SJSA1 (cell line): Measurements from ENCODE around the gene NHEJ1. TPM values are rescaled to one million over a fixed set of nuclear protein-coding genes. Genes with fewer than 3 reads are reported as not detected.
A peak's percentile ranks its signal among the peaks of the same experiment; 100 is the strongest.

Experiments used
- DNase-seq, 2 experiments: peaks; one replicate each; pipeline ENCODE4 v3.0.0-alpha.2; 2015 to 2020; ENCODE audit warnings: low spot score in 2 of 2, low read depth in 1 of 2
- H3K27ac ChIP-seq: fragments of 250-450 bp; sonication (Bioruptor Pico); 2 replicates; pipeline ENCODE4 v1.5.1; 2020; ENCODE audit warnings: mild to moderate bottlenecking, moderate library complexity
- H3K27me3 ChIP-seq: fragments of 250-450 bp; sonication (Bioruptor Pico); replicated peaks from 2 replicates; pipeline ENCODE4 v1.5.1; 2020; ENCODE audit warnings: mild to moderate bottlenecking, moderate library complexity
- H3K36me3 ChIP-seq: fragments of 250-450 bp; sonication (Bioruptor Pico); 2 replicates; pipeline ENCODE4 v1.5.1; 2020; ENCODE audit warnings: mild to moderate bottlenecking
- H3K4me1 ChIP-seq: fragments of 250-450 bp; sonication (Bioruptor Pico); replicated peaks from 2 replicates; pipeline ENCODE4 v1.6.1; 2021; ENCODE audit warnings: mild to moderate bottlenecking
- H3K4me3 ChIP-seq: fragments of 250-450 bp; sonication (Bioruptor Pico); 2 replicates; pipeline ENCODE4 v1.5.1; 2020; ENCODE audit warnings: mild to moderate bottlenecking
- H3K9me3 ChIP-seq: fragments of 250-450 bp; sonication (Bioruptor Pico); replicated peaks from 2 replicates; pipeline ENCODE4 v1.5.1; 2020; ENCODE audit warnings: mild to moderate bottlenecking
- total RNA-seq: library from RNA; depleted of rRNA; stranded (reverse); fragments of >200 nt; shearing (Covaris generic); gene quantifications from 2 replicates; pipeline ENCODE4 v1.2.3, GENCODE V29; 2014

Gene NHEJ1
- total RNA-seq, 1 experiment from 2014 or later, result 15.4 TPM

DNA sequence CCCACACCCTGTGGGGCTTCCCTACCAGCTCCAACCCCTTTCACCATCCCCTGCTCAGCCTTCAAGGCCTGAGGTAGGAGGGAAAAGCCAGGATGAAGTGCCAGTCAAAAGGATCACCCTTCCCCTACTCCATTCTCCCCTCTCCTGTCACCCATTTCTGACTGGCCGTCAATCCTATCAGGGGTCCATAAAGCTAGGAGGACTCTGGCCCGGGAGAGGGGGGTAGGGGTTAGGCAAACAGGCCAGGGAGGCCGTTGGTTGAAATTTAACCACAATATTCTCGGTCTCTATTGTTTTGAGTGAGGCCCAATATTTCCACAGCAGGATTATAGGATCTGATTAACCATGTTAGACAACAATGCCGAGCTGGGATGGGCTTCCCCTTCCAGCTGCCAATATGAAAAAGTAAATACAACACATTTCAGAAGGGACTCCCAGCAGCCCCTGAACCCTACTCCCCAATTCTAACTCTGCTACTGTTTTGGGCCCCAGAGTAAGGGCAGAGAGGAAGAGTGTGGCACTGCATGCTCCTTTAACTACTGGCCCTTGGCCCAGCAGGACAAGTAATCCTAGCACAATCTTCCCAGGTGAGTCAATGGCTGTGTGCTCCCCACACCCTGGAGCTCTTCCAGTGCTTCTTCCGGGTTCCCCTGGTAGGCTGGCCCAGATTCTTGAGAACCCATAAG, 89.3 kb downstream of the NHEJ1 start:
- no peak overlapping the region for H3K4me3 ChIP-seq
- H3K27ac ChIP-seq, result no peak overlapping the region
- peaks cover 9% of the 10 kb centered on the region for H3K27me3 ChIP-seq
- 0 out of 2 replicates have a peak, but pooled peaks cover 3% of the 10 kb centered on the region for H3K36me3 ChIP-seq
- no peaks in the 10 kb centered on the region for H3K9me3 ChIP-seq
- no peaks in the 10 kb centered on the region for H3K4me1 ChIP-seq
- no peak for DNase-seq

- Histone ChIP-seq H3K4me1 (no peaks in the 10 kb centered on the region), H3K9me3 (no peaks in the 10 kb centered on the region)
Measured at GRCh38 chr2:219065484-219065883, 95.1 kb downstream of the NHEJ1 start.

DNA sequence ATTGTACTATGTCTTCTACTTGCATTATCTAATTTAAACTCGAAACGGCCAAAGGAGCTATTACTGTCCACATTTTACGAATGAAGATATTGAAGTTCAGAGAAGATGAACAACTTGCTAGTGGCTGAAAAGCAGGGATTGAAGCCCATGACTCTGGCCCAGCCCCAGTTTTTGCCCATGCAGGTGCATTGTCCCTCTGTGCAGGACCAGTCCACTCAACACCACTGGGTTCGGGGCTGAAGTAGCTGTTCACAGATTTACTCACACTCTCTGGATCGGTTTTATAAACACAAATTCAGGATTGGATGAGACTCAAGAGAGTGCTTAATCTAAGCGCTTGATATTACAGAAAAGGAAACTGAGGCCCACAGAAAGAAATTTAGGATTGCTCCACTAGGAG, 98.5 kb downstream of the NHEJ1 start:
- DNase-seq, result no peak
- Histone ChIP-seq H3K36me3 (no peaks in the 10 kb centered on the region), H3K27me3 (peaks cover 87% of the 10 kb centered on the region), H3K4me3 (no peak overlapping the region), H3K4me1 (peaks cover 4% of the 10 kb centered on the region), H3K27ac (no peak overlapping the region), H3K9me3 (no peaks in the 10 kb centered on the region)

More at GRCh38 chr2:219065484-219065883, 95.1 kb downstream of the NHEJ1 start:
- no peak overlapping the region for H3K4me3 ChIP-seq
- H3K36me3 ChIP-seq, result no peaks in the 10 kb centered on the region
- peaks cover 57% of the 10 kb centered on the region for H3K27me3 ChIP-seq
- no peak for DNase-seq
- H3K27ac ChIP-seq, result no peak overlapping the region

- H3K27me3 ChIP-seq, result peaks cover 90% of the 10 kb centered on the region
- H3K36me3 ChIP-seq, result no peaks in the 10 kb centered on the region
- no peak within 1 kb of the TSS for H3K27ac ChIP-seq
- no peak within 1 kb of the TSS for H3K4me3 ChIP-seq
- peaks cover 4% of the 10 kb centered on the region for H3K4me1 ChIP-seq
- H3K9me3 ChIP-seq, result no peaks in the 10 kb centered on the region
- DNase-seq, result no peak
Measured at GRCh38 chr2:219060821-219061791, 99.5 kb downstream of the NHEJ1 start, which contains the start of gene IHH. TSS of gene IHH (minus strand) at chr2:219060921. CDS start at chr2:219060467, 454 bp downstream.

- Histone ChIP-seq H3K36me3 (no peaks in the 10 kb centered on the region), H3K4me1 (peaks cover 4% of the 10 kb centered on the region), H3K4me3 (no peak overlapping the region), H3K27me3 (peaks cover 92% of the 10 kb centered on the region), H3K9me3 (no peaks in the 10 kb centered on the region), H3K27ac (no peak overlapping the region)
- DNase-seq, result no peak
Measured at GRCh38 chr2:219059725-219060682, 100.6 kb downstream of the NHEJ1 start.

- H3K9me3 ChIP-seq, result no peaks in the 10 kb centered on the region
- no peak overlapping the region for H3K4me3 ChIP-seq
- H3K4me1 ChIP-seq, result peaks cover 4% of the 10 kb centered on the region
- H3K36me3 ChIP-seq, result no peaks in the 10 kb centered on the region
- no peak for DNase-seq
- H3K27ac ChIP-seq, result no peak overlapping the region
- H3K27me3 ChIP-seq, result peaks cover 92% of the 10 kb centered on the region
Measured at GRCh38 chr2:219059375-219059724, 101.3 kb downstream of the NHEJ1 start.

DNA sequence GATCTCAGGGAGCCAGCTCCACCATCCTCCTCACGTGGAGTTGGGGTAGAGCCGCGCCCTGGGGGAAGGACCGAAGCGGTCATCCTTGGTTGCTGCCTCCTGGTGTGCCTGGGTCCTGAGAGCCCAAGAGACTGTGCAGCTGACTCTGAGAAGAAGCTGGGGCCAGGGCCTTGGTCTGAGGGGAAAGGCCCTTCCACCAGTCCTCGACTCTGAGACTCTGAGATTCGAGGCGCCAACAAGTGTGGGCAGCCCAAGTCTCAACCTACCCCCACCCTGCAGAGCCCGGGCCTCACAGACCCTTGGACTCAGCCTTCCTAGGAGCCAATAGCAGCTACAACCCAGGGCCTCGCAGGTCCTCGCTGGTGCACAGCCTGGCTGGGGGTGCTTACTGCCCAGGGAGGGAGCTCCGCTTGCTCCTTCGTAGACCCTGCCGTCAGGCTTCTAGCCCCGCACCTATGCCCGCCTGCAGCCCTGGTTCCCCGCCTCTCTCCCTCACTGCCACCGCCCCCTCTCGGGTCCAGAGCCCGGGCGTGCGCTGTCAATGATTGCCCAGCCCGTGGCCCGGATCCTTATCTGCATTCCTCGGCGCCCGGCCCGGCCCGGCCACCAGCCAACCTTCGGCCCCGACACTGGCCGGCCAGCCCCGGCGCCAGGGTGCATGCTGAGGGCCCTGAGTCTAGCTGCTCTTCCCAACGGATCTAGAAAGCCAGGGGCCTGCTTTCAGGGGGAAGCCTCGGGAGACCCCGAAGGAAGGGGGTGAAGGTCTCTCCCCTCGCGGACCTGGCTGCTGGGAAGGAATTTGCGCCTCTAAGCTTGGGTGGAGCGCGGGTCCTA, 101.9 kb downstream of the NHEJ1 start:
- peaks cover 4% of the 10 kb centered on the region for H3K4me1 ChIP-seq
- no peaks in the 10 kb centered on the region for H3K36me3 ChIP-seq
- H3K27ac ChIP-seq, result no peak overlapping the region
- H3K9me3 ChIP-seq, result no peaks in the 10 kb centered on the region
- no peak overlapping the region for H3K4me3 ChIP-seq
- no peak for DNase-seq
- H3K27me3 ChIP-seq, result peaks cover 92% of the 10 kb centered on the region

- Histone ChIP-seq H3K4me1 (peaks cover 4% of the 10 kb centered on the region), H3K27me3 (peaks cover 91% of the 10 kb centered on the region), H3K27ac (no peak overlapping the region), H3K36me3 (no peaks in the 10 kb centered on the region), H3K4me3 (no peak overlapping the region), H3K9me3 (no peaks in the 10 kb centered on the region)
- DNase-seq, result peak; percentile 41 to 63
Measured at GRCh38 chr2:219057709-219058540, 102.7 kb downstream of the NHEJ1 start.

DNA sequence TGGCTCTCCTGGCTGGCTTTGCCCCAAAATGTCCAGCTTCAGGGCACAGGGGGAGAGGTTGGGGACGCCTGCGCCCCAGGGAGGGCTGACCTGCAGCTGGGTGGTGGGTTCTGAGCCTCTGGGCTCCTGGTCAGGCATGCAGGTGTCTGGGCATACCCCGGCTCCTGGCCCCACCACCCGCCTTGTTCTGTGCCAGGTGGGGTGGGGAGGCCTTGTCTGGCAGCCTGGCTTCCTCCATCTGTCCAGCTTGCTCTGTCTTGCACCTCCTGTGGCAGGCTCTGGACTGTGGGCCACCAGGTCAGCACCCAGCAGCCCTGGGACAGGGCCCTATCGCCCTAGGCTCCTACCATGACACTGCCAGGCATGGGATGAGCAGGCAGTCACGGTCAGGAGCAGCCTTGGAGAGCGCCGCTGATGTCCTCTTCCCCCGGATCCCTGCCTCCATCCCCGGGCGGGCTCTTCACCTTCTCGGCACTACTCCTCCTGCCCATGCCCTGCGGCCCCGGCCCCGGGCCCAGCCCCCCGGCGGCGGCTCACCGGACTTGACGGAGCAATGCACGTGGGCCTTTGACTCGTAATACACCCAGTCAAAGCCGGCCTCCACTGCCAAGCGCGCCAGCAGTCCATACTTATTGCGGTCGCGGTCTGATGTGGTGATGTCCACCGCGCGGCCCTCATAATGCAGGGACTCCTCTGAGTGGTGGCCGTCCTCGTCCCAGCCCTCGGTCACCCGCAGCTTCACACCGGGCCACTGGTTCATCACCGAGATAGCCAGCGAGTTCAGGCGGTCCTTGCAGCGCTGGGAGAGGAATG, 103.5 kb downstream of the NHEJ1 start:
- H3K36me3 ChIP-seq, result no peaks in the 10 kb centered on the region
- H3K27me3 ChIP-seq, result peaks cover 91% of the 10 kb centered on the region
- no peak overlapping the region for H3K4me3 ChIP-seq
- no peaks in the 10 kb centered on the region for H3K9me3 ChIP-seq
- peaks cover 4% of the 10 kb centered on the region for H3K4me1 ChIP-seq
- H3K27ac ChIP-seq, result no peak overlapping the region
- DNase-seq, result no peak

GRCh38 chr2:219056176-219056895, 104.3 kb downstream of the NHEJ1 start:
- Histone ChIP-seq H3K27ac (no peak overlapping the region), H3K9me3 (no peaks in the 10 kb centered on the region), H3K27me3 (peaks cover 85% of the 10 kb centered on the region)

More at GRCh38 chr2:219056176-219056895, 104.3 kb downstream of the NHEJ1 start:
- Histone ChIP-seq H3K4me3 (no peak overlapping the region), H3K4me1 (peaks cover 4% of the 10 kb centered on the region), H3K36me3 (no peaks in the 10 kb centered on the region)
- no peak for DNase-seq
